Stimulated activated naive CD8-positive, alpha-beta T cell treated with anti-CD3 and anti-CD28 coated beads, Interleukin-15, Interleukin-2, amounts not matched to agents 100 ng/mL and 50 ng/mL, for 24 hours (primary cell): Measurements from ENCODE around the gene MYRIP.
"Not testable (repeated sequence)": the region's sequence is repeated elsewhere in the genome, so short reads cannot be mapped to it uniquely, and the experiment has no call there.

ENCODE experiments used
- H3K27ac Mint-ChIP-seq: one replicate; pipeline ENCODE4 v1.8.0; 2021; ENCODE audit warnings: mild to moderate bottlenecking, mixed read lengths
- H3K27me3 Mint-ChIP-seq: one replicate; pipeline ENCODE4 v1.8.0; 2021; ENCODE audit warnings: mixed read lengths
- H3K36me3 Mint-ChIP-seq: one replicate; pipeline ENCODE4 v1.8.0; 2021; ENCODE audit warnings: low read depth, mixed read lengths
- H3K4me1 Mint-ChIP-seq: one replicate; pipeline ENCODE4 v1.8.0; 2021; ENCODE audit warnings: low read depth, mixed read lengths
- H3K4me3 Mint-ChIP-seq: one replicate; pipeline ENCODE4 v1.8.0; 2021; ENCODE audit warnings: mild to moderate bottlenecking, mixed read lengths
- H3K9me3 Mint-ChIP-seq: one replicate; pipeline ENCODE4 v1.8.0; 2021; ENCODE audit warnings: mixed read lengths

MYRIP gene

DNA sequence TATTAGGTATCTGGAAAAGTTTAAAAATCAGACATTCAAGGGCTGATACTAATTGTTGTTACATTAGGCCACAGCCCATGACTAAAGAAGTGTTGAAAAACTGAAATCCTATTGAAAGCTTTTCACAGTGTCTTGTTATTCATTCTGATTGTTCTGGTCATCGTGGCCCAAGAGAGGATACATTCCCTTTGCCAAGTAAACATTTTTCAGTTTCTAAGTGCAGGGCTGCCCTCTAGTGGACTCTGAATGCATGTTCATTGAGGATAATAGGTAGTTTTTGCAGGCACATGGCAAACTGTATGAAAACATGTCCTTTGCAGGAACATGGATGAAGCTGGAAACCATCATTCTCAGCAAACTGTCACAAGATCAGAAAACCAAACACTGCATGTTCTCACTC, 181.1 kb downstream of the MYRIP start:
- Mint-ChIP-seq H3K27ac (no peak overlapping the region), H3K9me3 (peaks cover 7% of the 10 kb centered on the region), H3K4me3 (no peak overlapping the region), H3K4me1 (no peaks in the 10 kb centered on the region), H3K27me3 (peaks cover 16% of the 10 kb centered on the region), H3K36me3 (no peaks in the 10 kb centered on the region)

DNA sequence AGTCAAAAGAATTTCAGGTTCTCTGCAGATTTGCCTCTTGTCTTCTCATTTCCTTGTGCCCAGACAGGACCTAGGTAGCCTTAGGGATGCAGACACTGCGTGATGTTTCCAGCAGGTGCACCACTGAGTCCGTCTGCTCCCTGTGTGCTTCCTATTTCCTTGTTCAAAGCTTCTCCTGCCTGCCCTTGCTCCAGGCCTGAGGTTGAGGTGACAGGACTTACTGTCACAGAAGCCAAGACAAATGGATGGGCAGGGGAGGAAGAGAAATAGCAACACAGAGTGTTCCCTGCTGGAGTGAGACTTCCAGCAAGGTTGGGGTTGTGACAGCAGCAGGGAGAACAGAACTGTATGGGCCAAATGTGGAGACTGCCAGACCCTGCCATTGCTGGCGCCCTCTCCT, 199.4 kb downstream of the MYRIP start:
- Mint-ChIP-seq H3K4me1 (no peaks in the 10 kb centered on the region), H3K27ac (no peak overlapping the region), H3K27me3 (peaks cover 7% of the 10 kb centered on the region), H3K4me3 (no peak overlapping the region), H3K36me3 (no peaks in the 10 kb centered on the region), H3K9me3 (no peaks in the 10 kb centered on the region)

DNA sequence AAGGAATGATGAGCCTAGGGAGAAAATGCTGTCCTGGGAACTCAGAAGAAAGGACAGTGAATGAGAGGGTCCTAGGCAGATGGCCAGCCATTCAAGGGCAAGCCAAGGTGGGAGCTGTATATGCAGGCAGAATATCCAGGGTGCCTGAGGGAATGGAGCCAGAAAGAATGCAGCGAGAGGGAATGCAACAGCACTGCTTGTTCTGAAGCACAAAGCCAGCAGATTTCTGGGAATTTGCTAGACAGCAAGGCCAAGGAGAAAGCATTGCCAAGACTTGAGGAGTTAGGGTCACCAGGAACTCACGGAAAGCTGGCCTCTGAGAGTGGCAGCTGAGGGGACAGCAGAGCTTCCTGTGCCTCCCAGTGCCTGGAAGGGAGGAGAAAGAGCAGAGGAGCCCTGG, 200.6 kb downstream of the MYRIP start:
- Mint-ChIP-seq H3K36me3 (no peaks in the 10 kb centered on the region), H3K9me3 (no peaks in the 10 kb centered on the region), H3K4me1 (no peaks in the 10 kb centered on the region), H3K27me3 (peaks cover 10% of the 10 kb centered on the region), H3K27ac (no peak overlapping the region), H3K4me3 (no peak overlapping the region)

- Mint-ChIP-seq H3K9me3 (no peaks in the 10 kb centered on the region), H3K27ac (no peak overlapping the region), H3K4me1 (no peaks in the 10 kb centered on the region), H3K36me3 (no peaks in the 10 kb centered on the region), H3K27me3 (peaks cover 10% of the 10 kb centered on the region), H3K4me3 (no peak overlapping the region)
These were observed 203.0 kb downstream of the MYRIP start for GRCh38 chr3:40012381-40012780.

- Mint-ChIP-seq H3K9me3 (no peaks in the 10 kb centered on the region), H3K27me3 (peaks cover 22% of the 10 kb centered on the region), H3K4me1 (no peaks in the 10 kb centered on the region), H3K4me3 (no peak overlapping the region), H3K36me3 (no peaks in the 10 kb centered on the region), H3K27ac (no peak overlapping the region)
These were observed 207.0 kb downstream of the MYRIP start for GRCh38 chr3:40016391-40016790.

- Mint-ChIP-seq H3K4me1 (no peaks in the 10 kb centered on the region), H3K27me3 (peaks cover 24% of the 10 kb centered on the region), H3K36me3 (no peaks in the 10 kb centered on the region), H3K4me3 (no peak overlapping the region), H3K9me3 (peaks cover 4% of the 10 kb centered on the region), H3K27ac (no peak overlapping the region)
These were observed 209.0 kb downstream of the MYRIP start for GRCh38 chr3:40018369-40018768.

DNA sequence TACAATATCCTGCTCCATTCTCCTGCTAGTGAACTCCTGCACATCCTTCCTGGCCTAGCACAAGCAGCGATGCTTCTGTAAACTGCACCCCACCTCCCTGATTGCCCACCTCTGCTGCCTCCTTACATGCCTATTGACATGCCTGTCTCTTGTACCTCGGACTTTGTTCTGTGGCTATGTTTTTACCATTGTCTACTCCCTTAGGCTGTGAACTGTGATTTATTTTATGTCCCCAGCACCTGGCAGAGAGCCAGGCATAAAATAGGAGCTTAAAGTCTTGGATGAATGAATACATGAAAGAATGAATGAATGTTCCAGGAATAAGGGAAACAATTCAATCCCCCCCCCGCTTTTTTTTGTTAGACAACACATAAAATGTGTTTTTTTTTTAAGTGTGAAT, 210.0 kb downstream of the MYRIP start:
- no peak overlapping the region for H3K27ac Mint-ChIP-seq
- H3K36me3 Mint-ChIP-seq = no peaks in the 10 kb centered on the region
- H3K4me1 Mint-ChIP-seq = no peaks in the 10 kb centered on the region
- peaks cover 26% of the 10 kb centered on the region for H3K27me3 Mint-ChIP-seq
- no peak overlapping the region for H3K4me3 Mint-ChIP-seq
- H3K9me3 Mint-ChIP-seq = peaks cover 7% of the 10 kb centered on the region

- Mint-ChIP-seq H3K4me1 (no peaks in the 10 kb centered on the region), H3K27me3 (peaks cover 24% of the 10 kb centered on the region), H3K27ac (no peak overlapping the region), H3K4me3 (no peak overlapping the region), H3K36me3 (no peaks in the 10 kb centered on the region), H3K9me3 (peaks cover 13% of the 10 kb centered on the region)
These were observed 211.3 kb downstream of the MYRIP start for GRCh38 chr3:40020689-40021088.

DNA sequence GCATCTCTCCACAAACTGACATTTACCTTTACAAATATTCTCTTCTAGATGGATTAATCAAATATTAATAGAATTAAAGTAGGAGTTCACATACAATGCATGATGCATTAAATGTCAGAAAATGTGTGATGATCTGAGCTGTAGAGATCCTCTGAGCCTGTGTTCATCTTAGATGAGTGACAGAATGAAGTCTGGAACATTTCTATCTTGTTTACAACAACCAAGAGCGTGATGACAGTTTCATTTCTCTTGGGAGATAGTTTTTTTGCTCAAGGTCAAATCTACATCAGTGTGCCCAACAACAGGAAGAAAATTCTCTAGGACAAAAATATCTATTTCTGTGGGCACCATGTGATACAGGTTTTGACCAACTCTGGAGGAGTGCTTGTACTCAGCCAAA, 211.9 kb downstream of the MYRIP start:
- Mint-ChIP-seq H3K9me3 (peaks cover 20% of the 10 kb centered on the region), H3K27me3 (peaks cover 24% of the 10 kb centered on the region)

DNA sequence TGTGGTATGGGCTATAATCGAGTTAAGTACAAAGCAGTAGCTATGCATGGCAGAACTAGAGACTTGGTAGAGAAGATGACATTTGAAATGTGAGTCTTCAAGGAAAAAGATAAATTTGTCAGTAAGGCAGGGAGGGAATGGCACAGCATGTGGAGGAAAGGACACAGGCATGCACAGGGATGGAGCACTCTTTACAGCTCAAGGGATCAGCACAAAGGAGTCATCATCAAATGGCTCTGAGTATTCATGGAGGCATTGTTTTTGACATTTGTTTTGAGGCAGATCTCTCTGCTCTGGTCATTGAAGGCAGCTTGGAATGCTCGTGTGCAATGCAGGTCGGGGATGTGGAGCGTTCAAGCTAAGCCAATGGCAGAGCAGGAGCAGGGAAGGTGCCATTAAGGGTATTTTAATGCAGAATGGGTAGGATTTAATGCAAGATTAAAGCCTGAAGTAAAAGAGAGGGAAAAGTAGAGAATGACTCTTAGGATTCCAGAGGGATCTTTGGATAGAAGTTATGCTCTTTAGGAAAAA, 213.0 kb downstream of the MYRIP start:
- Mint-ChIP-seq H3K4me1 (no peaks in the 10 kb centered on the region), H3K27me3 (peaks cover 24% of the 10 kb centered on the region), H3K36me3 (no peaks in the 10 kb centered on the region), H3K9me3 (peaks cover 30% of the 10 kb centered on the region), H3K4me3 (no peak overlapping the region), H3K27ac (no peak overlapping the region)

More for the DNA sequence above, 211.9 kb downstream of the MYRIP start:
- Mint-ChIP-seq H3K4me3 (no peak overlapping the region), H3K4me1 (no peaks in the 10 kb centered on the region), H3K36me3 (no peaks in the 10 kb centered on the region), H3K27ac (no peak overlapping the region)

GRCh38 chr3:40024526-40024925, 215.1 kb downstream of the MYRIP start:
- H3K4me1 Mint-ChIP-seq = no peaks in the 10 kb centered on the region
- H3K9me3 Mint-ChIP-seq = peaks cover 34% of the 10 kb centered on the region
- no peak overlapping the region for H3K4me3 Mint-ChIP-seq
- H3K27ac Mint-ChIP-seq = no peak overlapping the region
- peaks cover 11% of the 10 kb centered on the region for H3K27me3 Mint-ChIP-seq
- H3K36me3 Mint-ChIP-seq = no peaks in the 10 kb centered on the region

DNA sequence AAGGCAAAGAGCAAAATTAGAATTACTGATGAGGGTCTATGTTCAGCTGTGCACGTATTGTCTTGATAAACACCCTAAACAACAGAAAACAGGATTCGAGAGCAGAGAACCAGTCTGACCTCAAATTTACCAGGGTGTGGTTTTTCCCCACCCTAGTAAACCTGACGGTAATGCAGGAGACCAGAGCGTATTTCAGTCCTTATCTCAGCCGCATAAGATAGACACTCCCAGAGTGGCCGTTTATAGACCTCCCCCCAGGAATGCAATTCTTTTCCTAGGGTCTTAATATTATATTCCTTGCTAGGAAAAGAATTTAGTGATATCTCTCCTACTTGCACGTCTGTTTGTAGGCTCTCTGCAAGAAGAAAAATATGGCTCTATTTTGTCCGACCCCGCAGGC, 216.5 kb downstream of the MYRIP start:
- H3K4me3 Mint-ChIP-seq, H3K4me1 Mint-ChIP-seq, H3K27ac Mint-ChIP-seq, H3K36me3 Mint-ChIP-seq: not testable (repeated sequence)
- Mint-ChIP-seq H3K9me3 (peaks cover 34% of the 10 kb centered on the region), H3K27me3 (peaks cover 12% of the 10 kb centered on the region)

DNA sequence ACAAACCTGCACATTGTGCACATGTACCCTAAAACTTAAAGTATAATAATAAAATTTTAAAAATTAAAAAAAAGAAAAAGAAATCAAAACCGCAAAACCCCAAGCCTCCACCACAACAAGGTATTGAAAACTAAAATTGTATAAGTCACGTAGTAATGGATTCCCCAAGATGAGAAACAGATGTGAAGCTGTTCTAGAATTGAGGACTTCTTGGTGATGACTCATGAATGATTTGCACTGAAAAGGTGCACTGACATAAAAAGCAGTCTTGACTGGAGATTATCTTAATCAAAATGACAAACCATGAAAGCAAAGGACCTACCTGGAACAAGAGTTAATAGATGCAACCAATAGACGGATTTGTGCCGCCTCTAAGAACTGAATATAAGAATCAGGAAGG, 225.8 kb downstream of the MYRIP start:
- no peaks in the 10 kb centered on the region for H3K9me3 Mint-ChIP-seq
- no peak overlapping the region for H3K27ac Mint-ChIP-seq
- no peaks in the 10 kb centered on the region for H3K36me3 Mint-ChIP-seq
- no peak overlapping the region for H3K4me3 Mint-ChIP-seq
- peaks cover 9% of the 10 kb centered on the region for H3K27me3 Mint-ChIP-seq
- H3K4me1 Mint-ChIP-seq = no peaks in the 10 kb centered on the region

GRCh38 chr3:40037582-40037981, 228.2 kb downstream of the MYRIP start:
- Mint-ChIP-seq H3K36me3 (no peaks in the 10 kb centered on the region), H3K27ac (no peak overlapping the region), H3K27me3 (peaks cover 5% of the 10 kb centered on the region), H3K4me3 (no peak overlapping the region), H3K4me1 (no peaks in the 10 kb centered on the region), H3K9me3 (no peaks in the 10 kb centered on the region)

GRCh38 chr3:40042752-40043443, 233.5 kb downstream of the MYRIP start:
- no peaks in the 10 kb centered on the region for H3K9me3 Mint-ChIP-seq
- H3K36me3 Mint-ChIP-seq = no peaks in the 10 kb centered on the region
- H3K27ac Mint-ChIP-seq = no peak overlapping the region
- H3K4me1 Mint-ChIP-seq = no peaks in the 10 kb centered on the region
- no peak overlapping the region for H3K4me3 Mint-ChIP-seq
- peaks cover 5% of the 10 kb centered on the region for H3K27me3 Mint-ChIP-seq

GRCh38 chr3:40043444-40043755, 234.0 kb downstream of the MYRIP start:
- no peak overlapping the region for H3K27ac Mint-ChIP-seq
- H3K27me3 Mint-ChIP-seq = peaks cover 5% of the 10 kb centered on the region
- H3K4me3 Mint-ChIP-seq = no peak overlapping the region
- H3K4me1 Mint-ChIP-seq = no peaks in the 10 kb centered on the region
- H3K36me3 Mint-ChIP-seq = no peaks in the 10 kb centered on the region
- H3K9me3 Mint-ChIP-seq = no peaks in the 10 kb centered on the region
